GM10266 (cell line): ENCODE measurements around the gene ADAMTS17.

Experiments
- DNase-seq: peaks from one replicate; pipeline ENCODE4 v3.0.0; 2012; ENCODE audit errors: extremely low spot score
- CTCF ChIP-seq: IDR thresholded peaks from 2 replicates; pipeline ENCODE4 v1.5.1; 2012; ENCODE audit warnings: mild to moderate bottlenecking, low read depth; ENCODE audit not compliant: control insufficient read depth, insufficient read depth; ENCODE audit errors: missing control alignments

The ADAMTS17 gene

GRCh38 chr15:100058458-100058857 lies 283.3 kb downstream of the ADAMTS17 start:
- no peak for DNase-seq
- TF ChIP-seq CTCF, result no peak

GRCh38 chr15:100057281-100057680 lies 284.5 kb downstream of the ADAMTS17 start:
- no peak for TF ChIP-seq CTCF
- DNase-seq, result no peak

- DNase-seq, result no peak
- TF ChIP-seq CTCF, result no peak
Observed at GRCh38 chr15:100056411-100057072, 285.2 kb downstream of the ADAMTS17 start.

GRCh38 chr15:100055821-100056220 lies 286.0 kb downstream of the ADAMTS17 start:
- no peak for TF ChIP-seq CTCF
- no peak for DNase-seq

GRCh38 chr15:100054539-100054938 lies 287.2 kb downstream of the ADAMTS17 start:
- TF ChIP-seq CTCF, result no peak
- DNase-seq, result no peak

- TF ChIP-seq CTCF, result no peak
- DNase-seq, result no peak
Observed at GRCh38 chr15:100053474-100054121, 288.2 kb downstream of the ADAMTS17 start.
